Jurkat, Clone E6-1 (cell line): ENCODE data around the gene IRF2BPL.
A peak's percentile ranks its signal among the peaks of the same experiment; 100 is the strongest.

Experiments
- DNase-seq: peaks from one replicate; pipeline ENCODE4 v3.0.0-alpha.2; 2011; ENCODE audit warnings: low read depth, low spot score
- H3K4me3 ChIP-seq: 2 replicates; pipeline ENCODE4 v1.5.1; 2011; ENCODE audit warnings: mild to moderate bottlenecking, low read length, control low read depth, moderate library complexity

The IRF2BPL gene

GRCh38 chr14:77058117-77058516, 29.6 kb upstream of the IRF2BPL start:
- no peak for DNase-seq
- H3K4me3 ChIP-seq, result no peak overlapping the region

- H3K4me3 ChIP-seq, result no peak overlapping the region
- no peak for DNase-seq
These were observed 27.5 kb upstream of the IRF2BPL start for GRCh38 chr14:77055981-77056380.

GRCh38 chr14:77055306-77055705, 26.8 kb upstream of the IRF2BPL start:
- no peak overlapping the region for H3K4me3 ChIP-seq
- no peak for DNase-seq

GRCh38 chr14:77053046-77053841, 24.7 kb upstream of the IRF2BPL start:
- no peak overlapping the region for H3K4me3 ChIP-seq
- peak; percentile 78 for DNase-seq

- DNase-seq, result no peak
- no peak overlapping the region for H3K4me3 ChIP-seq
These were observed 24.0 kb upstream of the IRF2BPL start for GRCh38 chr14:77052281-77053044.

GRCh38 chr14:77051116-77051515, 22.6 kb upstream of the IRF2BPL start:
- H3K4me3 ChIP-seq, result no peak overlapping the region
- DNase-seq, result no peak

GRCh38 chr14:77046721-77047120, 18.2 kb upstream of the IRF2BPL start:
- DNase-seq, result no peak
- H3K4me3 ChIP-seq, result no peak overlapping the region

GRCh38 chr14:77045238-77046162, 17.0 kb upstream of the IRF2BPL start:
- no peak for DNase-seq
- H3K4me3 ChIP-seq, result no peak overlapping the region

GRCh38 chr14:77044783-77045237, 16.3 kb upstream of the IRF2BPL start:
- H3K4me3 ChIP-seq, result no peak overlapping the region
- DNase-seq, result no peak

GRCh38 chr14:77043984-77044485, 15.5 kb upstream of the IRF2BPL start:
- no peak overlapping the region for H3K4me3 ChIP-seq
- no peak for DNase-seq

GRCh38 chr14:77043177-77043983, 14.9 kb upstream of the IRF2BPL start:
- H3K4me3 ChIP-seq, result peak overlapping the region; percentile 13
- peak; percentile 68 for DNase-seq

GRCh38 chr14:77041881-77042545, 13.5 kb upstream of the IRF2BPL start:
- H3K4me3 ChIP-seq, result no peak overlapping the region
- DNase-seq, result no peak

- H3K4me3 ChIP-seq, result peak overlapping the region; percentile 50
- DNase-seq, result peak; percentile 84
These were observed 12.5 kb upstream of the IRF2BPL start for GRCh38 chr14:77040741-77041653.

GRCh38 chr14:77040059-77040740, 11.7 kb upstream of the IRF2BPL start:
- peak overlapping the region; percentile 56 for H3K4me3 ChIP-seq
- DNase-seq, result peak; percentile 100

GRCh38 chr14:77039285-77040058, 11.0 kb upstream of the IRF2BPL start:
- peak overlapping the region; percentile 56 for H3K4me3 ChIP-seq
- no peak for DNase-seq
